Limb (tissue), 2 donors: ENCODE measurements around the gene FGB.
"Not testable (repeated sequence)": the region's sequence is repeated elsewhere in the genome, so short reads cannot be mapped to it uniquely, and the experiment has no call there.

Experiments
- DNase-seq, 2 donors: peaks; one replicate each; pipeline ENCODE4 v3.0.0-alpha.2; 2016; ENCODE audit errors: extremely low spot score in 2 of 2

FGB gene

DNA sequence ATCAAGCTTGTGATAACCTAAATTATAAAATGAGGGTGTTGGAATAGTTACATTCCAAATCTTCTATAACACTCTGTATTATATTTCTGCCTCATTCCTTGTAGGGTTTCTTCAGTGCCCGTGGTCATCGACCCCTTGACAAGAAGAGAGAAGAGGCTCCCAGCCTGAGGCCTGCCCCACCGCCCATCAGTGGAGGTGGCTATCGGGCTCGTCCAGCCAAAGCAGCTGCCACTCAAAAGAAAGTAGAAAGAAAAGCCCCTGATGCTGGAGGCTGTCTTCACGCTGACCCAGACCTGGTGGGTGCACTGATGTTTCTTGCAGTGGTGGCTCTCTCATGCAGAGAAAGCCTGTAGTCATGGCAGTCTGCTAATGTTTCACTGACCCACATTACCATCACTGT, 2.9 kb downstream of the FGB start:
- DNase-seq = no peak

DNA sequence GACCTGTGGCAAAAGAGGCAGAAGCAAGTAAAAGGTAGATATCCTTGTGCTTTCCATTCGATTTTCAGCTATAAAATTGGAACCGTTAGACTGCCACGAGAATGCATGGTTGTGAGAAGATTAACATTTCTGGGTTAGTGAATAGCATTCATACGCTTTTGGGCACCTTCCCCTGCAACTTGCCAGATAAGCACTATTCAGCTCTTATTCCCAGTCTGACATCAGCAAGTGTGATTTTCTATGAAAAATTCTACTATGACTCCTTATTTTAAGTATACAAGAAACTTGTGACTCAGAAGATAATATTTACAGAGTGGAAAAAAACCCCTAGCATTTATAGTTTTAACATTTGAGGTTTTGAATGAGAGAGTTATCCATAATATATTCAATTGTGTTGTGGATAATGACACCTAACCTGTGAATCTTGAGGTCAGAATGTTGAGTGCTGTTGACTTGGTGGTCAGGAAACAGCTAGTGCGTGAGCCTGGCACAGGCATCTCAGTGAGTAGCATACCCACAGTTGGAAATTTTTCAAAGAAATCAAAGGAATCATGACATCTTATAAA, 3.9 kb downstream of the FGB start:
- DNase-seq = no peak

DNA sequence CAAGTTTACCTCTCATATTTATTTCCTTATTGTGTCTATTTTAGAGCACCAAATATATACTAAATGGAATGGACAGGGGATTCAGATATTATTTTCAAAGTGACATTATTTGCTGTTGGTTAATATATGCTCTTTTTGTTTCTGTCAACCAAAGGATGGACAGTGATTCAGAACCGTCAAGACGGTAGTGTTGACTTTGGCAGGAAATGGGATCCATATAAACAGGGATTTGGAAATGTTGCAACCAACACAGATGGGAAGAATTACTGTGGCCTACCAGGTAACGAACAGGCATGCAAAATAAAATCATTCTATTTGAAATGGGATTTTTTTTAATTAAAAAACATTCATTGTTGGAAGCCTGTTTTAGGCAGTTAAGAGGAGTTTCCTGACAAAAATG, 6.2 kb downstream of the FGB start:
- DNase-seq = no peak

DNA sequence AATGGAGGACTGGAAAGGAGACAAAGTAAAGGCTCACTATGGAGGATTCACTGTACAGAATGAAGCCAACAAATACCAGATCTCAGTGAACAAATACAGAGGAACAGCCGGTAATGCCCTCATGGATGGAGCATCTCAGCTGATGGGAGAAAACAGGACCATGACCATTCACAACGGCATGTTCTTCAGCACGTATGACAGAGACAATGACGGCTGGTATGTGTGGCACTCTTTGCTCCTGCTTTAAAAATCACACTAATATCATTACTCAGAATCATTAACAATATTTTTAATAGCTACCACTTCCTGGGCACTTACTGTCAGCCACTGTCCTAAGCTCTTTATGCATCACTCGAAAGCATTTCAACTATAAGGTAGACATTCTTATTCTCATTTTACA, 6.8 kb downstream of the FGB start:
- DNase-seq = no peak

DNA sequence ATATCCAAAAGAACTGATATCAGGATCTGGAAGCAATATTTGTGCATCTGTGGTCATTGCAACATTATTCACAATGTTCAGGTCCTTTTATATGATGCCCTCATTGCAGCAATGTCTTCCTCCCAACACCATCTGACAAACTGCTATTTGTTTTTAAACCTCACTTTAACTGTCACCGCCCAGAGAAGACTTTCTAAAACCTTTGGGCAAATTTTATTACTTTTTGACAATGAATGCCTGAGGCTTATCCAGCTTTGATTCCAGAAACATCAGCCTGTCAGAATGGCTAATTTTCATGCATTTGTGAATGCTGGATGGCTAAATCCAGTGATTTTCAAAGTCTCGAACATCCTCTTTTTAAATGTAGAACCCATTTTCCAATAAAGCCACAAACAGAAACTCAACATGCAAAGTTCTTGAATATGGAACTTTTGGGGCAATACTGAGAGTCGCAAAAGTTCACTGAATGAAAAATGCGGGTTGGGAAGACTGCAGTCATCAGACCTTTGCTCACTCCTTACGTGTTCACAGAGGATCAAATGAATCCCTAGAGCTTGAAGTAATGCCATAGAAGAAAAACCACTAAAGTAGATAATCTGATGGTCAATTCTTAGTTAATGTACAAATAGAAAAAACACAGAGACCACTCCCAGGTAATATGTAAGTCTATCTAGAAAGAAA, 10.5 kb downstream of the FGB start:
- DNase-seq = no peak

DNA sequence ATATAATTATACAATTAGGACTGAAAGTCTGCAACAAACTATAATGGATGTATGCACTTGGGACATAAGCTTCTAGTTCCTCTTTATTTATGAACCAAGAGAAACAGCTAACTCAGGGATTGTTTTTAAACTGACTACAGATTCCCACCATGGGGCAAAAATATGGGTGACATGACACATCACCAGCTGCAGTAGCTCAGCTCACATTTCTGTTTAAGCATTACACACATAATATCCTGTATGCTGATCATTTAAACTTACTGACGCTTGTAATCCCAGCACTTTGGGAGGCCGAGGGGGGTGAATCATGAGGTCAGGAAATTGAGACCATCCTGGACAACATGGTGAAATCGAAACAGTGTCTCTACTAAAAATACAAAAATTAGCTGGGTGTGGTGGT, 11.5 kb downstream of the FGB start:
- DNase-seq = no peak

DNA sequence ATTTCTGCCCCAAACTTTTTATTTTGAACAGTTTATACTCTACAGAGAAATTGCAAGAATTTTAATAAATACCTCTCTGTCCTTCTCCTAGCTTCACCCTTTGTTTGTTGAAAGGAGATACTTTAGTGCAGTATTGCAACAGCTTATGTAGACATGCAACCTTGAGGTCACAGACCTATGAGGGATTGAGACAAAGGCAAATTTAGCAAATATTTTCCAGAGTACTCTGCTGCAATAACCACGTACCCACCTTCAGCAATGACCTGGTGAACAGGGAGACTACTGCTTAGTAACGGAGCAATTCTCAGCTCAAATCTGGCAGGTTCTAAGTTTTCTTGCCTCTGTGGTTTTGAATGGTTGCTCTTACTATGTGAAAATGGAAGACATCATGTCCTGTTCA, 14.5 kb downstream of the FGB start:
- no peak for DNase-seq

DNA sequence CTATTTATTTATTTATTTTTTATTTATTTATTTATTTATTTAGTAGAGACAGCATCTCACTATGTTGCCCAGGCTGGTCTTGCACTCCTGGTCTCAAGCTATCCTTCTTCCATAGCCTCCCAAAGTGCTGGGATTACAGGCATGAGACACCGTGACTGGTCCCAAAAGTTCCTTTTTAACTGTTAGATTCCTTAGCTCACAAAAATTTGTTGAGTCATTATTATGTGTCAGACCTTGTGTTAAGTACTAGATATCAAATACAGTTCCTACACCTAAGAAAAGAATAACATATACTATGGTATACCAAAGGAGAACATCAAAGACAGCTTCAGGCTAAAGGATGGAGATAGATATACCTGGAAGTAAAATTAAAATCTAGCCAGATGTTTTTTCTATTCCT, 16.1 kb downstream of the FGB start:
- no peak for DNase-seq

DNA sequence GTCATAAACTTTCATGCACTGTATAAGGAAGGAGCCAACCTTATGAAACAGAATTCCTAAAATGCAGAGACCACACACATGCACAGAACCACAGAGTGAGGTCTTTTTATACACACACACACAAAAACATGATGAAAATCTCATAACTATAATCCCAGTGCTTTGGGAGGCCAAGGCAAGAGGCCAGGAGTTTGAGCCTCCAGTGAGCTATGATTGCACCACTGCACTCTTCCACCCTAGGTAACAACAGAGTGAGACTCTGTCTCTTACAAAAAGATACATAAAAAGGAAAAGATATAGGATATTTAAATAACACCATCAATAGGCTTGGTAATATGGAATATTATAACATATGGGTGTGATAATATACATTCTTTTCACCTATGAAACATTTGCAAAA, 17.1 kb downstream of the FGB start:
- DNase-seq = no peak

DNA sequence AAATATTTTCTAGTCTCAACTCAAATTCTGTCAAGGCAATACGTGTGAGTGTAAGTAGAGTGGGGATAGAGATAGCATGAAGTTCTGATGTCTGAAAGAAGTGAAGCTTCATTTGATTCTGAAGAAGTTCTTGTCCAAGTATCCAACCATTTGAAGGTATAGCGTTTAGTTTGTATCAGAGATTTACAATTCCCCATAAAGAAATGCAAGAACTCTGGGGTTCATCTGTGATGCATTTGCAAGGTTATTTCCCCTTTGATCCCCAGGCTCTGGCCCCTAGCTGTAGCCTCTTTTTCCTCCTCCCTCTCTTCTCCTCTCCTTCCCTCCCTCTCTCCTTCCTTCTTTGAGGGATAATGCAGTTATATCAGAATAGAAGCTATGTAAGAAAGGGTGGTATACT, 19.9 kb downstream of the FGB start:
- DNase-seq = no peak

DNA sequence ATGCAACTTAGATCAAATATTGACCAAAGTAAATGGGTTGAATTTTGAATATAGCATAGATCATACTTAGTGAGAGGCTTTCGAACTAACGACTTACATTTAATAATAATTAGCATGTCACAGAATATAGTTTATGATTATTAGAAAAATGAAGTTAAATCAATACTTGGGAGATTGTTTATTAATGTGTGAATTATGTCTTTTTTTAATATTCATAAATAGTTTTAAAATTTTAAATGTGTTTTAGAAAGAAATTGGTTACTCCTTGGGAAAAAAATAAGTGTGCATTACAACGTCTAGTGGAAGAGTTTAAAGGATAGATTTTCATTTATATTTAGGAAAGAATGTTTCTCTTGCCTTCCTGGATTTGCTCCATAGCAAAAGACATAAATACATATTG, 20.4 kb downstream of the FGB start:
- no peak for DNase-seq

DNA sequence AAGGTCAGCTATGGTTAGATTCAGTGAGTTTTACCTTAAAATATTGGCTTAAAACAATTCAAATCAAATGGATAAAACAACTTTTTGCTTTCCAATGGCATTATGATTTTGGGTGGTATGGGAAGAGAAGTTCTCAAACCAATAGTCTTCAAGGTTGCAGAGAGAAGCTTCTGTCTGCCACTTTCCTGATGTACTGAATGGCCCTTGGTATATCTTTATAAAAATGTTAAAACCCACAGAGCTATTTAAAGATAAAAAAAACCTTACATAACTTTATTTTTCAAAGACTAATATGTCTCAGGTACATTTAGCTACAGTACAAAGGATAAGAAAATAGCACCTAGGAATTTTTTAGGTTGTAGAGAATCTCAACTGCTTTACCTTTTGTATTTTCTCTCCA, 20.9 kb downstream of the FGB start:
- no peak for DNase-seq

DNA sequence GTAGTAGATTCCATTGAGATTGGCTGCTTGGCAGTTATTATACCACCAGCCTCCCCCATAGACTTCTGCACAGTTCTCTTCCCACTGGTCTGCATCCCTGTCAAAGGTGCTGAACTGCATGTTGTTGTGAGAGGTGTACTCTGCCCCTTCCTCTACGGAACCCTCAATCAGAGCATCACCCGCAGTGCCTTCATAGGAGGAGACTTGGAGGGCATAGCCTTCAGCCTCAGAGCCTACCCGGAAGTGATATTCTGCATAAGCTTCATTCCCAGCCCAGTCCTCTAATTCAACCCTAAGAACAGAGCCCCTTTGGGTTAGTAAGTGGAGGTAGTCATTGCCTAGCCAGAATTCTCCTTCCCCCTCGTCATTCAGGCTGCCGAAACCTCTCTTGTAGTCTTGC, 21.4 kb downstream of the FGB start:
- no peak for DNase-seq

DNA sequence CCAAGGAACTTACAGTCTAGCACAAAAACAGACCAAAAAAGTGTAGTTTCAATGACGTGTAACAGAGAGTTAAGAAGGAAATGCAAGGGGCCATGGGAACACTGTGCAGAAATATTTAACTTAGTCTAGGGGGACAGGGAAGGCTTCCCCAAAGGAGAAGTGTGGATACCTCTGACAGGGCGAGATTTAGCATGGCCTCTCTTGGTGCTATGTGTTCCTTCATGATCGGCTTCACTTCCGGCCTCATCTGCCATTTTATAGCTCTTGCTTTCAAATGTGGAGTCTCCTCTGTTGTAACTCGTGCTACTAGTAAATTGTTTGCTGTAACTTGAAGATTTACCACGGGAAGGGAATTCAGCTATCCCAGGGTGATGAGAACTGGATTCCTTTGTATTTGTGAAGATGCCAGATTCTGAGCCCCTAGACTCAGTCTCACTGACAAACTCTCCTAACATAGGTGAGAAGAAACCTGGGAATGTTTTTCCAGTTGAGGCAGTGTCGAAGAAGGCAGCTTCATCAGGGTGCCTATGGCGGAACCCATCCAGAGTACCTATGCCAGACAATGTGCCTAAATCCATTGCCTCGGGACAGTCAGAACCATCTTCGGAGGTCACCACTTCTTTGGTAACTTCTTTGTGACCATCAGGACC, 22.7 kb downstream of the FGB start:
- DNase-seq = no peak

DNA sequence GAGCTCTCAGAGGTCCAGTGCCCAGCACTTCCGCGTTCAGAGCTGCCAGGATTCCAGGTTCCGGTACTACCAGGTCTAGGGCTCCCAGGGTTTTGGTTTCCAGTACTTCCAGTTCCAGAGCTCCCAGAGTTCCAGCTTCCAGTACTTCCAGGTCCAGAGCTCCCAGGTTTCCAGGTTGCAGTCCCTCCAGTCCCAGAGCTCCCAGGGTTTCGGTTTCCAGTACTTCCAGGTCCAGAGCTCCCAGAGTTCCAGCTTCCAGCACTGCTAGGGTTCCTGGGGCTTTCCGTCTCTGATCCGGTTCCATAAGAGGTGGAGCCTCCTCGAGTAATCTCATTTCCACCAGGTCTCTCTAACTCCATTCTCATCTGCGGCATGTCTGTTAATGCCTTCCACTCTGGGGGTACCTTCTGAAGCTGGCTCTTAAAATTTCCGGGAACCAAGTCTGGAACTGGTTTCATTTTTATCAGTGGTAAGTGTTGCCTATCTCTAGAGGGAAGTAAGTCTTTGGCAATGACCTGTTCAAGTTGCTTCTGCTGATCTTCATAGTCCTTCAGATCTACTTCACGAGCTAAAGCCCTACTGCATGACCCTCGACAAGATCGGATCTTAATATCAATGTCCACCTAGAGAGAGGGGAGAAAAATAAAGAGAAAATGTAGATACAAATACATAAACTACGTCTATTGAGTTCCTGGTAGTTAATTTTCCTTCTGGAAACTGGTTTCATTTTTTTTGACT, 23.7 kb downstream of the FGB start:
- DNase-seq = no peak

DNA sequence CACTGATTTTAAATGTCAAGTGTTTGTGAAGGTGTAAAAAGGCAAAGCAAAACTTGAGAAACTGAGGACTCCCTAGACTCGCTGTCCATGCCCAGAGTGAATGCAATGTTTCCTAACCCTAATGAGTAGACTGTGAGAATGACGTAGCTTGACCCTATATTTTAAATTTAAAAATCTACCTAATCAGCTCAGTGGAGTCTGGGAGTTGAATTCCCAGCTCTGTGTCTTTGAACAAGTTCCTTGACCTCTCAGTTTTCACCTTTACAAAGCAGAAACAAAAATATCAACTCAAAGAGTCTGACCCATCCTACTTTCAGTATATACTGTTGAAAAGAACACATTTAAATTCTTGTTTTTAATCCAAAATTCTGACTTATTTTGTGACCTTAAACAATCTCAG, 25.4 kb downstream of the FGB start:
- DNase-seq = no peak

DNA sequence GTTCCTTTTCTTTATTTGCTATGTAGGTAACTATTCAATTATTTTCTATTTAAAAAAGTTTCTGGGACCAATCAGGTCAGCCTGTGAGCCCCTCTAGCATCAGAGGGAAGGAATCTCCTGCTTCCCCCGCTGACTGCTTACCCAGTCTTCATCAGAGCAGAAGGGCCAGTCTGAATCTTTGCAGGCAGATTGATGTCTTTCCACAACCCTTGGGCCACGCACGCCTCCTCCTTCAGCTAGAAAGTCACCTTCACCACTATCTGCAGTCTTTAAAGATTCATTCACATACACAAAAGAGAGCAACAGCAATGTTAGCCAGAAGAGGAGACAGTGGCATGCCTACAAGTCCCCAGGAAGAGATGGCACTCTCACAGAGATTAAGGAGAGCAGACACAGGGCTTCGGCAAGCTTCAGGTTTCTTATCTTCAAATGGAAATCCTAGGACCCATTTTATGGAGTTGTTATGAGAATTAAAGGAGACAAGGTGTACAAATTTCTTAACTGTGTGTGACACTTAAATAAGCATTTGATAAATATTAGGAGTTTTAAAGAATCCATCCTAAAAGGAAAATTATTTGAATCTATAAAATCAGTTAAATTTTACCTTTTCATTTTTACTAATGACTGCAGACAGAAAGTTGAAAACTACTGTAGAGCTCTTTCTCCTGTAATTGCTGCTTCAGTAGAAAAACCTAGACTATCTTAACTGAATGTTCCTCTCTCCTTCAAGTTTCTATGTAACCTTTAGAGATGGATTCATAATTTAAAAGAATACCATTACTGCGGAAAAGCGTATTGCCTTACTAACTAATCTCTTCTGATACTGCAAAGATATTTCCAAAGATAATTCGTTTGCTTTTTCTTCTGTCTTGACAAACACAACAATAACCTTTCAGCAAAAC, 26.7 kb downstream of the FGB start:
- no peak for DNase-seq

DNA sequence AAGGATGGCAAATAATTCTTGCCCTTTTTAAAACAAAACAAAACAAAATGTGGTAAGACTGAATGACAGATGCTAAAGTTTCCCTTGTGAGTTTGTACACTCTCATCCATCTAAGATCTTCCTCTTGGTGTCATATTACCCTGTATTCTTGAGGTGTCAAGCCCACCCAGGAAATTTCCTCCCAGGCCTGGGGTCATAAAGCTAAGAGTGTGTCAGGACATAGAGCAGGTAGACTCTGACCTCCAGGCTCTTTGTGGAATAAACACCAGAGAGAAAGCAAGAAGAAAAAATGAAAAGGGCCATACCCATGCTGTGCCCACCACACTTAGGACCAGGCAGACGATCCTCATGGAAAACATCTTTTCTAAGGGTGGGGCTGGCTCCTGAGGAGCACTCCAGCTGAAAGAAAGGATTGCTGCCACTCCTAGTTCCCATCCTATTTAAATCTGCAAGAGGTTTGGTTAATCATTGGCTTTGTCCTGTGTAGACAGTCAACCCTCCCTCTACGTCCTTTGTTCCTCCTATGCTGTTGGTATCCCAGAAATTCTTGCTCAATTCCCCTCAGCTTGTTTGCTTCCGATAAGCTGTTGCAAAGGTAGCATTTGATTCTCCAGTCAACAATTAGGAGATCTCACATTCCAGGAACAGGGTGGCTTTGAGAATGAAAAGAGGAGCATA, 27.7 kb downstream of the FGB start, which contains the start of gene FGA:
Gene FGA (minus strand): TSS at position 414 of the 678 bp plus-strand sequence. CDS start 55 bp downstream, at position 359.
- no peak for DNase-seq

DNA sequence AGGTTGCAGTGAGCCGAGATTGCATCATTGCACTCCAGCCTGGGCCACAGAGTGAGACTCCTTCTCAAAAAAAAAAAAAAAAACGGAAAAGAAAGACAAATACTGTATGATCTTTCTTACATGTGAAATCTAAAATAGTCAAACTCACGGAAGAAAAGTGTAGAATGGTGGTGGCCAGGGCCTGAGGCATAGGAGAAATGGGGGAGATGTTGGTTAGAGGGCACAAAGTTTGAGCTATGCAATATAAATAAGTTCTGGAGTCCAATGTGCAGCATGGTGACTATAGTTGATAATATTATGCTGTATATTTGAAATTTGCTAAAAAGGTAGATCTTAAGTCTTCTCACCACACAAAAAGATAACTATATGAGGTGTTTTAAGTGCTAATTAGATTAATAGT, 29.1 kb downstream of the FGB start:
- DNase-seq = no peak

DNA sequence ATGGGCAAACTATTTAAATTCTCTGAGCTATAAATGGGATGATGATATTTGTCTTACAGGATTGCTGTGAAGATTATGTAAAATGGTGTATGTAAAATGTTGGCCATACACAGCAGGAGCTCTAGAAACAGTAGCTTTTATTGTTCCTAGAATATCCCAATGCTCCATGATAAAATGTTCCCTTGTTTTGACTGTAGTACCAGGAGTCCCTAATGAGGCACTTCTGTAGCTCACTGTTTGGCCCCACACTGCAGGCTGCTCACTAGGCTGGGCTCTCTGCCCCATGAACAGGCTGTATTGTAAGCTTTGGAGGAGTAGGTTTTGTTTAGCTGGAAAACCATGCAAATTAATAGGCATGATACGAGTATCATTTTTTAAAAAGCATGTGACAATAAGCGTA, 31.1 kb downstream of the FGB start:
- DNase-seq = no peak

DNA sequence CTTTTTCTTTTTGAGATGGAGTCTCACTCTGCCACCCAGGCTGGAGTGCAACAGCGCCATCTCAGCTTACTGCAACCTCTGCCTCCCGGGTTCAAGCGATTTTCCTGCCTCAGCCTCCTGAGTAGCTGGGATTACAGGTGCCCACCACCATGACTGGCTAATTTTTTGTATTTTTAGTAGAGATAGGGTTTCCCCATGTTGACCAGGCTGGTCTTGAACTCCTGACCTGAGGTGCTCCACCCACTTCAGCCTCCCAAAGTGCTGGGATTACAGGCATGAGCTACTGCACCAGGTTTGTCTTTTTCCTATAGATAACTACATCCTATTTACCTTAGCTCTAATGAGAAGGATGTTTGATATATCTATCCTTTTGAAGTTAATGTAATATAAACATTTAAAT, 31.5 kb downstream of the FGB start:
- DNase-seq = not testable (repeated sequence)
